Measurements from ENCODE around the gene USP32.

USP32 gene

DNA sequence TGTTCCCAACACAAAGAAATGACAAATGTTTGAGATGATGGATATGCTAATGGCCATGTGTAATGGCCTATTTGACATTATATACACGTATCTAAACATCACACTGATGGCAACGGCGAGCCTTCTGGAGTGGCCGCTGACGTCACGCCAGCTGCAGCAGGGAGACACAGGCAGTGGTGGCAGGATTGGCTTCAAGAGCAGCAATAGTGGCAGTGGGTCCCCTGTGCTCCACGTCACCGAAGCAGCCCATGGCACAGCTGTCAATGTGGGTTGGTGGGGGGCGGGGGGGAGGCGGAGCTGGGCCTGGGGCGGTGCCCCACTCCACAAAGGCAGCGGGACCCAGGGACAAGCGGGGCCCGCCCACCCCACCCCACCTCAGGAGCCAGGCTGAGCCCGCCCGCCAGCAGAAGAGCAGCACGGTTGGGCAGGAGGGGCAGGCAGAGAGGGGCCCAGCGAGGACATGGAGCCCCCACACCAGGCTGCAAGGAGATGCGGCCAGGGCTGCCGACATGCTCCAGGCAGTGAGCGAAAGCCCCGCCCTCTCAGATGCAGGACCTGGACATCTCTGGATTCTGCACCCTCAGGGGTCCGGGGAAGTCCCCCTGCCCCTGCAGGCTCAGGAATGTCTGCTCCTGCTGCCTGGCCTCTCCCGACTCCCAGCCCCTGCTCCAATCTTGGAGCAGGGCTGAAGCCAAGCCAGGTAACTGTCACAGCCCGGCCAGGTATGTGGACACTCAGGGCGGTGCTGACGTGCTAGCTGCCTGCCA is 64.6 kb downstream of the USP32 start:
- H3K4me3 ChIP-seq (ENCODE audit: low read depth, low read length), result no peak overlapping the region
- TF ChIP-seq, protein P1, sequence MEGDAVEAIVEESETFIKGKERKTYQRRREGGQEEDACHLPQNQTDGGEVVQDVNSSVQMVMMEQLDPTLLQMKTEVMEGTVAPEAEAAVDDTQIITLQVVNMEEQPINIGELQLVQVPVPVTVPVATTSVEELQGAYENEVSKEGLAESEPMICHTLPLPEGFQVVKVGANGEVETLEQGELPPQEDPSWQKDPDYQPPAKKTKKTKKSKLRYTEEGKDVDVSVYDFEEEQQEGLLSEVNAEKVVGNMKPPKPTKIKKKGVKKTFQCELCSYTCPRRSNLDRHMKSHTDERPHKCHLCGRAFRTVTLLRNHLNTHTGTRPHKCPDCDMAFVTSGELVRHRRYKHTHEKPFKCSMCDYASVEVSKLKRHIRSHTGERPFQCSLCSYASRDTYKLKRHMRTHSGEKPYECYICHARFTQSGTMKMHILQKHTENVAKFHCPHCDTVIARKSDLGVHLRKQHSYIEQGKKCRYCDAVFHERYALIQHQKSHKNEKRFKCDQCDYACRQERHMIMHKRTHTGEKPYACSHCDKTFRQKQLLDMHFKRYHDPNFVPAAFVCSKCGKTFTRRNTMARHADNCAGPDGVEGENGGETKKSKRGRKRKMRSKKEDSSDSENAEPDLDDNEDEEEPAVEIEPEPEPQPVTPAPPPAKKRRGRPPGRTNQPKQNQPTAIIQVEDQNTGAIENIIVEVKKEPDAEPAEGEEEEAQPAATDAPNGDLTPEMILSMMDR (IDR thresholded peaks at IDR 0.05; ENCODE audit: borderline replicate concordance, insufficient read depth, low read depth, low read length), result no peak

DNA sequence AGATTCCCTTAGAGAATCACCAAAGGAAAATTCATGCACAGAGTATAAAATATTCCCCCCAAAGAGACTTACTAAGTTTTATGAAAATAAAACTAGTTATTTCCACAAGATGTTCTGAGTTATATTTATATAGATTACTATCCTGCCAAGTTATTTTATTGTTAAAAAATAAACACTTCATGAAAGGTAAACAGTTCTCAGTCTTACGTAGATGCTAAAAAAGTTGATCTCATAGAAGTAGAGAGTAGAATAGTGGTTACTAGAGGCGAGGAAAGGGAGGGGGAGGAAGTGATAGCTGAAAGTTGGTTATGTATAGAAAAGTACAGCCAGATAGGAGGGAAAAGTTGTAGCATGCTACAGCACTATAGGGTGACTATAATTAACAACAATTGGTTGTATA is 65.2 kb downstream of the USP32 start:
- TF ChIP-seq, protein P1 (IDR thresholded peaks at IDR 0.05; ENCODE audit: borderline replicate concordance, insufficient read depth, low read depth, low read length), result no peak
- H3K4me3 ChIP-seq (ENCODE audit: low read depth, low read length), result no peak overlapping the region

DNA sequence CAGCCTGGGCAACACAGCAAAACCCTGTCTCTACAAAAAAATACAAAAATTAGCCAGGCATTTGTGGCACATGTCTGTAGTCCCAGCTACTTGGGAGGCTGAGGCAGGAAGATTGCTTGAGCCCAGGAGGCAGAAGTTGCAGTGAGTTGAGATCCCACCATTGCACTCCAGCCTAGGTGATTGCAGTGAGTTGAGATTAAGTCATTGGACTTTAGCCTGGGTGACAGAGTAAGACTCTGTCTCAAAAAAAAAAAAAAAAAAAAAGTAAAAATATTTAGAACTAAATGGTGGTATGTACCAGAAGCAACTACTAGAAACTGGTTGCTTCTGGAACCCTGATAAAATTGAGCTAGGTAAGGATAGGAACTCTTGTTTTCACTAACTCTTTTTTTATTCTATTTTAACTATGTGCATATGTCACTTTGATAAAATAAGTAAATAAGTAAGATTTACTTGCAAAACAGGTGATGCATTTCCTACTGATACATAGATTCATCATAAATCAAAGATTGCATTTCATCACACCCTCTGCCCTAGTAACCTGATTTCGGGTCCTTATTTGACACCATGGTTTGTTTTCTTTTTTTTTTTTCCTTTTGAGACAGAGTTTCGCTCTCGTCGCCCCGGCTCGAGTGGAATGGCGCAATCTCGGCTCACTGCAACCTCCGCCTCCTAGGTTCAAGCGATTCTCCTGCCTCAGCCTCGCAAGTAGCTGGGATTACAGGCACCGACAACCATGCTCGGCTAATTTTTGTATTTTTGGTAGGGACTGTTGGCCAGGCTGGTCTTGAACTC is 66.0 kb downstream of the USP32 start:
- TF ChIP-seq, protein P1 (IDR thresholded peaks at IDR 0.05; ENCODE audit: borderline replicate concordance, insufficient read depth, low read depth, low read length), result no peak

DNA sequence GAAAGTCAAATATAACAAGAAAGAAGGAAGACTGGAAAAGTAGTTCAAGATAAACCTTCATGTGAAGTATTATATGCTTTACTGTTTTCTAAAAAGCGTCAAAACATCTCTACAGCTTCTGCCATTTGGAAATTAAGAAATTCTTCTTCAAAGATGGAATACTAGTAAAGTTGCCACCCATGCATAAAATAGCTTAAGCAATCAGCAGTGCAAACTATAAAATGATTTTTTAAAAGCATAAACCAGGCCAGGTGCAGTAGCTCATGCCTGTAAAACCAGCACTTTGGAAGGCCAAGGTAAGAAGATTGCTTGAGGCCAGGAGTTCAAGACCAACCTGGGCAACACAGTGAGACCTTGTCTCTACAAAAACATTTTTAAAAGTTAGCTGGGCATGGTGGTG is 68.2 kb downstream of the USP32 start:
- TF ChIP-seq, protein P1 (IDR thresholded peaks at IDR 0.05; ENCODE audit: borderline replicate concordance, insufficient read depth, low read depth, low read length), result no peak

More for the DNA sequence above, 66.0 kb downstream of the USP32 start:
- no peak overlapping the region for H3K4me3 ChIP-seq (ENCODE audit: low read depth, low read length)

DNA sequence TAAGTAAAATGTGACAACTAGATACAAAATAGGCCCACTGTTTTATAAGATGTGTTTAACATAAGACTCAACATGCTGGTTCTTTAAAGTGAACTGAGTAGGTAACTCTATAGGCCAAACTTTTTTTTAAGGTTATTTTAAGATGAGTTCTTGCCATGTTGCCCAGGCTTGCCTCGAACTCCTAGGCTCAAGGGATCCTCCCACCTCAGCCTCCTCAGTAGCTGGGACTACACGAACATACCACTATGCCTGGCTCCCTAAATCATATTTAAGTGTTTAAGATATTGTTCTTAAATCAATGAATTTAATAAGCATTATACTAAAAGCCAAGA is 69.9 kb downstream of the USP32 start:
- TF ChIP-seq, protein P1 (IDR thresholded peaks at IDR 0.05; ENCODE audit: borderline replicate concordance, insufficient read depth, low read depth, low read length), result no peak
- no peak overlapping the region for H3K4me3 ChIP-seq (ENCODE audit: low read depth, low read length)

More for the DNA sequence above, 68.2 kb downstream of the USP32 start:
- no peak overlapping the region for H3K4me3 ChIP-seq (ENCODE audit: low read depth, low read length)

DNA sequence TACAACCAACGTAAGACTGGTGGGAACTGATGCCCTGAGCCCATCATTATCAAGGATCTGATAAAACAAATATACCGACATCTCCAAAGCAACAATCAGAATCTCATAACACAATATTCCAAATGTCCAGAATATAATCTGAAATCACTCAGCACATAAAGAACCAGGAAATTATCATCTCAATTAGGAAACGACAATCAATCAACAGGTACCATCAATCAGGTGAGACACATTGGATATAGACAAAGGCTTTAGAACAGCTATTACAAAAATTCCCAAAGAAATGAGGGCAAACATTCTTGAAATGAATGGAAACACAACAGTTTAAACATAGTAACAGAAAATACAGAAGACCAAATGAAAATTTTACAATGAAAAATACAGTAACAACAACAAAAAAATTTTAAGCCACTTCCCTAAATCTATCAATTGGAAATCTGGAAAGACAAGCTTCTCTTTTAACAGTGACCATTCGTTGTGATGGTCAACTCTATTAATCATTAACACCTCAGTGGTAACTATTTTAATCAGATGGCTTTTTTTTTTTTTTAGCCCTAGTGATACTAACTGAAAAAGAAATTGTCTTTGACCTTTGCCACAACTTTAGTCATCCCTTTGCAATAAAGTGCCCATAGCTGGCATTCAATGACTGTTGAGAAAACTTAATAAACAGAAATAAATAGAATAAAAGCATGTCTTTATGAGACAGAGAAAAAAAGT is 70.4 kb downstream of the USP32 start:
- H3K4me3 ChIP-seq (ENCODE audit: low read depth, low read length), result no peak overlapping the region
- TF ChIP-seq, protein P1 (IDR thresholded peaks at IDR 0.05; ENCODE audit: borderline replicate concordance, insufficient read depth, low read depth, low read length), result no peak
